Stimulated activated CD4-positive, alpha-beta T cell treated with anti-CD3 and anti-CD28 coated beads, Interleukin-15, amount 100 ng/mL, for 1 hour (primary cell): ENCODE measurements around the gene POC1B.
A peak's percentile ranks its signal among the peaks of the same experiment; 100 is the strongest.

Source experiments
- DNase-seq, 2 donors: peaks; one replicate each; pipeline ENCODE4 v3.0.0-alpha.2; 2020; ENCODE audit warnings: low read depth in 1 of 2, low spot score in 1 of 2

Gene POC1B

GRCh38 chr12:89525824-89526770 is at the start of gene POC1B:
TSS of gene POC1B (minus strand) at chr12:89526047. CDS start at chr12:89525895, 152 bp downstream.
- peak; percentile 35 to 63 for DNase-seq

DNA sequence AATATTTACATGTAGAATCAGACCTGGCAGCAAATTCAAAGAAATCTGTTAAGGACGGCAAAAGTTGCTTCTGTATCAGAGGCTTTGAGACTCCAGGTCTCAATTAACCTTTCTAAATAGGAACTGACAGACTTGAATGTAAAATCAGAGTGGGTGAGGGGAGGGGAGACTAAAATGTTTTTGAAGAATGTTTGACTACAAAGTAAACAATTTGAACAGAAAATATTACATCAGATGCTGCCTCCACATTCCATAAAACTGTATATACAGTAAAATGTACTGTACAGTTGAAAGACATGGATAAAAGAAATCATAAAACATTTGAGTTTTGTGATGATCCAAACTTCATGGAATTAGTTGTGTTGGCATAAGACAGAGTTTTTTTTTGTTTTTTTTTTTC is 49.5 kb upstream of the POC1B start:
- DNase-seq = no peak

DNA sequence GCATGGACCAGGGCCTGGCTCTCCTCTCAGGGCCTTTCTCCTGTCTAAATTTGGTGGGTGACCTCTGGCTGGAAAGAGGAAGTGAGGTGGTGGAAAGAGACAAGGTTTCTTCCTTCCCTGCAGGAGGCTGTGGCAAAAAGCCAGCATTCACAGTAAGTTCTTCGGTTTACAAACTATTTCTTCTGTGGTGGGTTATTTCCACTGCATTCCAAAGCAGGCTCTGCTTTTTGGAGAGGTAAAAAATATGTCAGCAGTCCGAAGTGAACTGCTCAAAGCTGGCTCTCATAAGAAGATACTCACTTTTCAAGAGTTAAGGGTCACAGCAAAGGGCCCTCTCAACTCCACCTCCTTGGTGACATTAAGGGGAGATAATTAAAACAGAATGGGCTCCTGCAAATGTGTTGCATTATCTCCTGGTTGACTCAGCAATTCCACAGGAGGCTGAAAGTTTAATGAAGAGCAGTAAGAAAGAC is 48.9 kb upstream of the POC1B start:
- no peak for DNase-seq

DNA sequence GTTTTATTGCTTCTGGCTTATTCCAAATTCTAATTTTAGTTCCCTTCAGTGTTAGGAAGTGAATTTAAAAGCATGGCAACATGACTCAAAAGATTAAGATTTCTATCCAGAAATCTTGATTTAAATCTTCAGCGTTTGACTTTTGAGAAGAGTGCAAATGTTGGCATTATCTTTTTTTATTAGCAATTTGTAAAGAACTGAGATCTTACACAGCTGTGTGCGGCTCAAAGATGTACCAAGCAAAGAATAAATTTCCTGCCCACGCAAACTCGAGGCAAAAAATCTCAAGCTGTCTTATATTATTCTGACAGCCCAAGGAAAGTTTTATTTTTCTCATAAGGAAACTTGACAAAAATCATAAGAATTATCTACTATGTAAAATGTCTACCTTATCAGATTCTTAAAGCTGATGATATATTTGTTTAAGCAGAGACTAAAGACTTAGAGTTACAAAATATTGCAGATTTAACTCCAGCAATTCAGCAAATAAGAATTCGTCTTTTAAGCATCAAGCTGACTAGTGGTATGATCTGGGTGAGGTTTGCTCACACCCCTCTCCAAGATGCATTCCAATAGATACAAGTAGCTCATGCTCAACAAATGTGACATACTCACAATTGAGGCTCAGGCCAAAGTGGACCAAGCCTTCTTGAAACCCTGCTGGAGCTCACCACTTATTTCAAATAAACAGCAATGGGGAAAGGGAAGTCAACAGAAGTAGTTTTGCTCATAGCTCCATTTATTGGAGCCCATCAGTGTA is 47.4 kb upstream of the POC1B start:
- no peak for DNase-seq

DNA sequence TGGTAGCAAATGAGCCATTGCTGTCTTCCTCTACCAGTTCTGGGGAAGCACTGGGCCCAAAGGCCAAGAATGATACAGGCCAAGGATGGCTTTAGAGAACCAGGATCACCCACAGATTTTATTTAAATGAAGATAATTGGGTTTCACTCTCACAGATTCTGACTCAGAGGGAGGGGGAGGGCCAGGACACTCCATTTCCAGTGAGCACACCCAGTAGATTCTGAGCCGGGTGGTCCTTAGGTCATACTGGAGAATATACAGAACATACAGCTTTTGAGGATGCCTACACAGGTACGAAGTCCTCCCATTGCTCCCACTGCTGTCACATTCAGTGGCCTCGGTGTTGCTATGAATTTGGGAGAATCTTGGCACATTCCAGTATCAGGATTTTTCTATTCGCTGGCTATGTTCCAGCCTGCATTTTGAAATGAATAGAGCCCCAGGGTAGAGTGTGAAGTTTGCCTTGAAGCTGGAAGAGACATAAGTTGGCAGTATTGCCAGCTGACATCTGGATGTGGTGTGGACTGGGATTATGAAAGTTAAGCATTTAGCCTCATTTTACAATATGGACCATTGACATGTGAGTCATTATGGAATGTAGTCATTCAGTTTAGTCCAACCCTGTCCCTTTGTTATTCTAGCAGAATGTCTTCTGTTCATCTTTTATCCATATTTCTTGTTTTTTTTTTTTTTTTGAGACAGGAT is 45.8 kb upstream of the POC1B start:
- no peak for DNase-seq

DNA sequence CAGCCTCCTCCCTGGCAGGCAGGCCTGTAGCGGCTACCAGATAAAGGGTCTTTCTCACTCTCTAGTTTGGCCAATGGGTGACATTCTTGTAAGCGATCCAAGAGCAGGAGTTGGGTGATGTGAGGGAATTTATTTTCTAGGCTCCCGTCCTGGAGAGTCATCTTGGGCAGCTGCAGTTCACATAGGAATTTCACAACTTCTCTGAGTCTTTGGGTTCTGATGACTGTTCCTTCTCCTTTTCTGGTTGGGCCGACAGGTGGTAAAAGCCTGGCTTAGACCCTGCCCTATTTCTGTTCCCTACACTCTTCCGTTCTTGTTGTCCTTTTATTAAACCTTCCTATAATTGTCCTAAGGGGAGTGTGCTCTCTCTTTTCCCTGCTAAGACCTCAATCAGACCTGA is 42.6 kb upstream of the POC1B start:
- no peak for DNase-seq

- DNase-seq = no peak
Observed at GRCh38 chr12:89567691-89568239, 41.9 kb upstream of the POC1B start.

DNA sequence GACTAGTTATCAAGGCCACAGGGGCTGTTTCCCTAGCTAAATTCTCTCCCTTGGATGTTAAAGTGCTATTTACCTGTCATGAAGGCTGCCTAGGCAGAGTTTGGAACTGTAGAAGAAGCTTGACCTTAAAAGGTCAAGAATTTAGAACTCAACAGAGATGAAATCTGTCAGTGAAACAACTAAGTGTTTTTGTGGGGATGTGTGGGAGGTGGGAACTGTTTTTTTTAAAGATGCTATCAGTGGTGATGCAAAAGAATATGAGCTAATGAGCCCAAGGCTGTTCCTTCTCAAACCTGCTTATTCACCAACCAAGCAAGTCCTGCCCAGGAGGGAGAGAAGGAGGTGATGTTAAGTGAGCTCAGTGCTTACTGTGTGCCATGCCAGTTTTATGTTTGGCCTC is 40.8 kb upstream of the POC1B start:
- DNase-seq = no peak

- DNase-seq = no peak
Observed at GRCh38 chr12:89565002-89565401, 39.2 kb upstream of the POC1B start.

GRCh38 chr12:89559753-89560152 is 33.9 kb upstream of the POC1B start:
- DNase-seq = no peak

DNA sequence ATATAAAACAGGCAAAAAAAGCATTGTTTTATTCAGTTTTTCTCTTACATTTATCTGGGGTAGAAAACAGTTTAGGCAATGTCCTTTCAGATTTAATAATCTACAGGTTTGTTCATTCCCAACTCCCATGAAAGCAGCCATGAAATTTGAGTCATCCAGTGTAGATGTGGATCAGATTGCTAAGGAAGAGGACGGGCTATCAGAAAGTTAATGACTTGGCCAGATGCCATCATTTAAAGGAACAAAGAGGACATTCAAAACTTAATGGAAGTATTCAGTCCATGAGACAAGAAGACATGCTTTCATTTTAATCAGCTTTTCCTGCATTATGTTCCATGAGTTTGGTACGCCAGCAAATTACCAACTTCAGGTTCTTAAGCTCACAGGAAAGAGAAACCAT is 31.1 kb upstream of the POC1B start:
- no peak for DNase-seq

GRCh38 chr12:89552376-89552775 is 26.5 kb upstream of the POC1B start:
- DNase-seq = no peak

GRCh38 chr12:89551747-89552146 is 25.9 kb upstream of the POC1B start:
- DNase-seq = no peak

DNA sequence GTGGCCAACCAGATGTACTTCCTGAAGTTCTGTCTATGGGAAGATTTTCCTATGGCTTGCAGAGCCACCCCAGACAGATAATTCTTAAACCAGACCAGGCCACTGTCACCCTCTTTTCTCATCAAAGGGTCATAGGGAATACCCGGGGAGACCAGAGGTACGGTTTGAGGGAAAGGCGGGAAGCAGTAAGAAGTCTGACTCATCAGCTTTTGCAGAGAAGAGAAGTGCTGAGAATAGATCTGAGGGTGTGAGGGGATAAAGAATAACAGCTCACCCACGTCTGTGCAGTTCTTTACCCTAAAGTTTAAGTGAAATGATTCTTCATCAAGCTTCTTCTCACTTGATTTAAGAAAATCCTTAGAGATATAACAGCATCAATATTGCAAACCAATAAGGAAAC is 21.3 kb upstream of the POC1B start:
- DNase-seq = no peak

DNA sequence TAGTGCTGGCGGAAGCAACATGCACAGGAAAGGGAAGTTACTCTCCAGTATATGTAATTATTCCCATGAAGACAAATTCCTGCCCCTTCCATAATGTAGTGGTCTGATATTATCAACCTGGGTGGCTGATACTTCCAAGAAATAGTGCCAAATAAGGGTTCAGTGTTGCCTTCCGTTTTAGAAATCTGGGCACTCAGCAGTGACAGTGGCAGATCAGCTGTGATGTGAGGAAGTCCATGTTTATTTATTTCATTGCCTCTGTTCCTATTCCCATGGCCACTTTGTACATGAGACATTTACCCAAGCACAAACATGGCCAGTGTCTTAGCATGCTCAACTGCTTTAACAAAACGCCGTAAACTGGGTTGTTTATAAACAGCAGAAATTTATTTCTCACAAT is 20.3 kb upstream of the POC1B start:
- no peak for DNase-seq

DNA sequence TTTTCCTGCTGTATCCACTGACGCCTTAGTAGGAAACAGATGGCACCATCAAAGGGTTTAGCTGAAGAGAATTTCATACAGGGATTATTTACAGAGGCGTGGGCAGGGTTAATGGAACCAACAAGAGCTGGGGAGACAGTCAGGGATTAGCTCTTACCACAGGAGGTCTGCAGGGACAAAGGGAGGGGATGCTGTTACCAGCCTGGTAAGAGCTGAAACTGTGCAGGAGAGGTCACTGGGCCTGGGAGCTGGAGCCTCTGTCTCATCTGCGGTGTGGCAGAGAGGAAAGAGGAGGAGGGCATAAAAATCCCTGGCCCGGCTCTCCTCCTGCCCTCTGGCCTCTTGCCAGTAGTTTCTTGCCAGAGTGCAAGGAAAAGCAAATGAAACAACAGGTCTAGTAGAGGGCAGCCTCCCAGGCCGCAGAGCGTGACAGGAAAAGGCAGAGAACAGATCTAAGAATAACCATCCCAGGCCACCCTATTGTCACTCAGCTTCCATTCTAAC is 18.9 kb upstream of the POC1B start:
- DNase-seq = no peak

DNA sequence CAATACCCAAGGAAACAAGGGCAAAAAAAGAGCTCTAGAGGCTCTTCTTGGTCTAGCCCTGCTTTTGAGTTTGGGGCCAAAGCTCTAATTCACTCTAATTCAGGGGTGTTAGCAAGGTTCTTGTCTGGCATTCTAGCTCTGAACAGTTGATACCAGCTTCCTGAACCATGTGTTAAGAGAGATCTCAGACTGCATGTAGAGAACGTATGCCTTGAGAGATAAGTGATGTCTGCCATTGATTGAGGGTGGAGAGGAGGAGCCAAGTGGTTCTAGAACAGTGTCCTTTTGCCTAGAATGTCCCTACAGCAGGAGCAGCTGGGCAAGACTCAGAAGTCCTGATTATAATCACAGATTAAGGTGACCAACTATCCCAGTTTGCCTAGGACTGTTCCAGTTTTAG is 18.2 kb upstream of the POC1B start:
- no peak for DNase-seq

- DNase-seq = peak in 1 of 2 donors; percentile 19
Observed at GRCh38 chr12:89542912-89543592, 17.2 kb upstream of the POC1B start.

GRCh38 chr12:89542236-89542635 is 16.4 kb upstream of the POC1B start:
- no peak for DNase-seq

- DNase-seq = no peak
Observed at GRCh38 chr12:89540586-89540985, 14.7 kb upstream of the POC1B start.
